Measurements from ENCODE around the gene TBC1D22A.
"Not testable (repeated sequence)": the region's sequence is repeated elsewhere in the genome, so short reads cannot be mapped to it uniquely, and the experiment has no call there.

Gene TBC1D22A

DNA sequence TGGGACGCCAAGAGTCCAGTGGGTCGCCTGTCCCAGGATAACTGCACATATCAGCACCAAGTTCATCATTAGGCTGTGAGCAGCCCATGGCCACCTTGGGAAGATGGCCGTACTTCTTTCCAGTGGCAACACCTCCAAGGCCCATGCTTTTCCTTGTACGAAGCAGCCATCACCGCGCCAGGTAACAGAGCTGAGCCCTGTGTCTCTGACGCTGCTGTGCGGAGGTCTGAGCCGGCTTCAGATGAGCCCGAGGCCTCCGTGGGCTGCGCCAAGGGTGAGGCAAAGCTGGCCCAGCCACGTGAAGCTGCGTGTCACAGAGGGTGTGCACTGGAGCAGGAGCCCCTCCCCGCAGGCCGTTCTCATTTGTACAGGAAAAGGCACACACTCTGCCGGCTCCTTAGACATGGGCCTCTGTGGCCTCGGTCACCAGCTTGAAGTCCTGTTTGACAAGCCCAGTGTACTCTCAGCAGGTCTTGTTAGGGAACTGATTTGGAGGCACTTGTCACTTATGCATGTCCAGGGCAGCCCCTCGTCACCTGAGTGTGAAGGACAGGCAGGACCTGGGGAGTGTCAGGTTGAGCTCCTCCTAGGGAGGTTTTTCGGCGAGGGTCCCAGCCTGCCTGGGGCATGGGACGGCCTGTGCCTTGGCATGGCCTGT is 401.5 kb downstream of the TBC1D22A start:
- H3K4me1 ChIP-seq (ENCODE audit: control insufficient read depth, insufficient read depth, low read length): no peaks in the 10 kb centered on the region
- H3K27me3 ChIP-seq (ENCODE audit: control insufficient read depth, insufficient read depth, low read length): no peaks in the 10 kb centered on the region
- H3K36me3 ChIP-seq (ENCODE audit: control insufficient read depth, insufficient read depth, low read length): no peaks in the 10 kb centered on the region
- H3K4me3 ChIP-seq (ENCODE audit: low read length): no peak overlapping the region
- H3K9me3 ChIP-seq (ENCODE audit: control insufficient read depth, low read length): no peaks in the 10 kb centered on the region
- no peak overlapping the region for H3K9ac ChIP-seq (ENCODE audit: low read length)

DNA sequence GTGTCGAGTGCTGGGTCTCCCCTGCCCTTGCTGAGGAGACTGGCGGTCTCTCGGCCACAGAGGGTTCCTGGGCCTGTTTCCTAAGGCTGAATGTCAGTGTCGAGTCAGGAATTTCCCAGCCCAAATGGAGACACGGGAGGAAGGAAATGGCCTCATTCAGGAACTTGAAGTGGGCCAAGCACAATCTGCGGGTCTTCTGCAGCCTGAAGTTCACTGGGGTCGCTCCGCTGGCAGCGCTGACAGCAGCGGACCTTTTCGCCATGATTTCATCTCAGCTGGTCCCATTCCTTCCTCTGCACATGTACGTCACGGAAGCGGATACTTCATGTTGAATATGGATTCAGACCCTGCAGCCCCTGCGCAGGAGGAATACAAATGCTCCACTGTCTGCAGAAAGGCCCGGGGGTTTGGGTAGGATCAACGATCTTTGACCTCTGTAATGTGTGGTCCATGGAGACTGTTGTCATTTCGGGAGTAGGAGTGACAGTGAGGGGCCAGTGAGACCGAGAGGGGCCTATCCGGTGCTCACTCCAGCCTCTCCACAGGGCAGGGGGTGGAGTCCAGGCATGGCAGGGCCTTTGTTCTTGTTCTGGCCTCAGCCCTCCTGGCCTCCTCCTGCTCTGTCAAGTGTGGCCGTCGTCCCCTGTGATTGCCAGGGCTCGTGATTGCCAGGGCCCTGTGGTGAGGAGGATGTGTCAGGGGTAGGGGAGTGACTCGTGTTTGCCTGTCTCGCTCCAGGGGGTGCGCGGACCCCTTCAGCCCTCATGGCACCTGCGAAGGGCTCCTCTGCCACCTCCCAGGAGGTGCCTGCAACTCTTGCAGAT is 402.3 kb downstream of the TBC1D22A start:
- H3K27me3 ChIP-seq (ENCODE audit: control insufficient read depth, insufficient read depth, low read length): no peaks in the 10 kb centered on the region
- no peaks in the 10 kb centered on the region for H3K36me3 ChIP-seq (ENCODE audit: control insufficient read depth, insufficient read depth, low read length)
- H3K4me3 ChIP-seq (ENCODE audit: low read length): no peak overlapping the region
- no peak overlapping the region for H3K9ac ChIP-seq (ENCODE audit: low read length)
- H3K9me3 ChIP-seq (ENCODE audit: control insufficient read depth, low read length): no peaks in the 10 kb centered on the region
- H3K4me1 ChIP-seq (ENCODE audit: control insufficient read depth, insufficient read depth, low read length): no peaks in the 10 kb centered on the region

- Histone ChIP-seq H3K4me3 (ENCODE audit: low read length) (no peak overlapping the region), H3K9ac (ENCODE audit: low read length) (no peak overlapping the region), H3K36me3 (ENCODE audit: control insufficient read depth, insufficient read depth, low read length) (no peaks in the 10 kb centered on the region), H3K27me3 (ENCODE audit: control insufficient read depth, insufficient read depth, low read length) (no peaks in the 10 kb centered on the region), H3K9me3 (ENCODE audit: control insufficient read depth, low read length) (no peaks in the 10 kb centered on the region), H3K4me1 (ENCODE audit: control insufficient read depth, insufficient read depth, low read length) (no peaks in the 10 kb centered on the region)
Observed at GRCh38 chr22:47165338-47166032, 403.0 kb downstream of the TBC1D22A start.

DNA sequence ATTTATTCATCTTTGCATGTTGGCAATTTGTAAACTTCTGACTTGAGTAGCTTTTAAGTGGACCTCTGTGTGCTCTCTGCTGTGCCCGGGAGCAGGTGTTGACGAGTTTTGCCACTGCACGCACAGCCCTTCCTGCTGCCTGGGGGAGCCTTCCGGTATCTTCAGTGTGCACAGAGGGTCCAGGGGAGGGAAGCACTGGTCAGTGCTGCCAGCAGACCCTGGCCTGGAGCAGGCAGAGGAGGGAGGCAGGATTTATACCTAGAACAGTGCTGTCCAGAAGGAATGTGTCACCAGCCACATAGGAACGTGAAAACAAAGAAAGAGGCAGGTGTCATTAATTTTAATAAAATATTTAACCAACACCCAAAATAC is 403.6 kb downstream of the TBC1D22A start:
- H3K27me3 ChIP-seq (ENCODE audit: control insufficient read depth, insufficient read depth, low read length): no peaks in the 10 kb centered on the region
- H3K9ac ChIP-seq (ENCODE audit: low read length): no peak overlapping the region
- H3K4me3 ChIP-seq (ENCODE audit: low read length): no peak overlapping the region
- H3K9me3 ChIP-seq (ENCODE audit: control insufficient read depth, low read length): no peaks in the 10 kb centered on the region
- H3K4me1 ChIP-seq (ENCODE audit: control insufficient read depth, insufficient read depth, low read length): no peaks in the 10 kb centered on the region
- no peaks in the 10 kb centered on the region for H3K36me3 ChIP-seq (ENCODE audit: control insufficient read depth, insufficient read depth, low read length)

GRCh38 chr22:47166446-47167016 is 404.1 kb downstream of the TBC1D22A start:
- Histone ChIP-seq H3K9me3 (ENCODE audit: control insufficient read depth, low read length) (no peaks in the 10 kb centered on the region), H3K9ac (ENCODE audit: low read length) (no peak overlapping the region), H3K36me3 (ENCODE audit: control insufficient read depth, insufficient read depth, low read length) (no peaks in the 10 kb centered on the region), H3K4me1 (ENCODE audit: control insufficient read depth, insufficient read depth, low read length) (no peaks in the 10 kb centered on the region), H3K27me3 (ENCODE audit: control insufficient read depth, insufficient read depth, low read length) (no peaks in the 10 kb centered on the region), H3K4me3 (ENCODE audit: low read length) (no peak overlapping the region)

DNA sequence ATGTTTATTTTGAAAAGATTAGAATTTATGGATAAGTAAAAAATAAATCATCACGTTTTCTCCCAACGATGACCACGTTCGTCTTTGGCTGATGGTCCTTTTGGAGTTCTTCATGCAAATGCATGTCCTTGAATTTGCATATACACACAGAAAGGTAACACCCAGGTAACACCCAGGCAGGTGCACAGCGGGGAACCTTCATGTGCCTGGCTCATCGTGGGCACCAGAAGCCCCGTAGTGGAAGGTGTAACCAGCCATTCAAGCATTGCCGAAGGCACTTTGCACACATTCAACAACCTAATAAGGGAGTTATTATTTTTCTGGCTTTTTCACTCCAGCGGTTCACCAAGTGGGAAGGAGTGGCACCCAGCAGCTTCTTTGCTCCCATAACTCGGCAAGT is 404.6 kb downstream of the TBC1D22A start:
- no peaks in the 10 kb centered on the region for H3K4me1 ChIP-seq (ENCODE audit: control insufficient read depth, insufficient read depth, low read length)
- H3K36me3 ChIP-seq (ENCODE audit: control insufficient read depth, insufficient read depth, low read length): no peaks in the 10 kb centered on the region
- no peaks in the 10 kb centered on the region for H3K27me3 ChIP-seq (ENCODE audit: control insufficient read depth, insufficient read depth, low read length)
- no peak overlapping the region for H3K9ac ChIP-seq (ENCODE audit: low read length)
- no peaks in the 10 kb centered on the region for H3K9me3 ChIP-seq (ENCODE audit: control insufficient read depth, low read length)
- no peak overlapping the region for H3K4me3 ChIP-seq (ENCODE audit: low read length)

DNA sequence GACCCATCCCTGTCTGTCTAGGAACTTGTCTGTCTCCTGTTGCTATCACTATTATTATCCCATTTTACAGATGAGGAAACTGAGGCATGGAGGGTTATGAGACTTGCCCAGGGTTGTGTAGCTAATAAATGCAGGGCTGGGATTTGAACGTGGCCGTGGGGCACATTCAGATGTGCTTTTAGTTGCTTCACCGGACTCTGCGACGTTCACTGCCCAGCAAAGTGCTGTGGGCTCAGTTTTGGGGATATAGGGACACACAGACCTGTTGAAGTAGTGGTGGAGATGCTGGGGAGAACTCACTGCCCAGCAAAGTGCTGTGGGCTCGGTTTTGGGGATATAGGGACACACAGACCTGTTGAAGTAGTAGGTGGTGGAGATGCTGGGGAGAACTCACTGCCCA is 405.5 kb downstream of the TBC1D22A start:
- H3K9me3 ChIP-seq (ENCODE audit: control insufficient read depth, low read length); H3K4me1 ChIP-seq (ENCODE audit: control insufficient read depth, insufficient read depth, low read length); H3K4me3 ChIP-seq (ENCODE audit: low read length); H3K27me3 ChIP-seq (ENCODE audit: control insufficient read depth, insufficient read depth, low read length); H3K9ac ChIP-seq (ENCODE audit: low read length); H3K36me3 ChIP-seq (ENCODE audit: control insufficient read depth, insufficient read depth, low read length): not testable (repeated sequence)

GRCh38 chr22:47168441-47168840 is 406.0 kb downstream of the TBC1D22A start:
- H3K9me3 ChIP-seq (ENCODE audit: control insufficient read depth, low read length): no peaks in the 10 kb centered on the region
- no peak overlapping the region for H3K9ac ChIP-seq (ENCODE audit: low read length)
- no peaks in the 10 kb centered on the region for H3K36me3 ChIP-seq (ENCODE audit: control insufficient read depth, insufficient read depth, low read length)

DNA sequence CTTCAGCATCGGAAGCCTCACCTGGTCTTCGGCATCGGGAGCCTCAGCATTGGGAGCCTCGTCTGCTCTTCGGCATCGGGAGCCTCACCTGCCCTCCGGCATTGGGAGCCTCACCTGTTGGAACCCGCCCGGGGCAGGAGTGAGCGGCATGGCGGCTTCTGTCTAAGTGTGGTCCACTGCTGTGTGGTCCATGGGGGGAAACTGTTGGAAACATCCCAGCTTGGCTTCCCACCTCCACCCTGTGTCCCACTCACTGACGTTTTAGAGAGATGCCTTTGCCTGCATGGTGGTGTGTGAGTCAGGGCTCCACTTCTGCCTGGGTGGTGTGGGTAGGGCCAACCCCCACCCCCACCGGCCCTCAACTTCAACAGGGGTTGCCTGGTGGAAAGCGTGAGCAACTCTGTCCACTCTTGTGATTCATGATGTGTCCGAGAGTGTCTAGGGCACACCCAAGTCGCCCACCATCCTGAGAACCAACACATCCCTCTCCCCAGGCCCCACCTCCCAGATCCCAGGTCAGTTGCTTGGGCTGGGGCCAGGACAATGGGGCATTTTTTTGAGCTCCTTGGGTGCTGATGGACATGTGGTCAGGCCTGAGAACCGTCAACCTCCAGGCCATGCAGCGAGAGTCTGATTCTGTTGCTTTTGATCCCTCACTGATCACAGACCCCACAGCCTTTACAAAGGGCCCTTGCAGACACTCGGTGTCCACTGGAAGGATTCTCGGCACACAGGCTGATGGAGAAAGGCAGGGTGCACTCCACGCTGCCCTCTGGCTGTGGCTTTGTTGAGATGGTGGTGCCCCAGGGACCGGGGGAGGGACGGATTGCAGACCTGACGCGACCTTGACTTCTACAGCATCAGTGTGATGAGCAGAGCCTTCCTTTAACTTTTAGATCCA is 406.7 kb downstream of the TBC1D22A start:
- Histone ChIP-seq H3K4me3 (ENCODE audit: low read length) (no peak overlapping the region), H3K9ac (ENCODE audit: low read length) (no peak overlapping the region), H3K27me3 (ENCODE audit: control insufficient read depth, insufficient read depth, low read length) (no peaks in the 10 kb centered on the region), H3K4me1 (ENCODE audit: control insufficient read depth, insufficient read depth, low read length) (no peaks in the 10 kb centered on the region), H3K9me3 (ENCODE audit: control insufficient read depth, low read length) (no peaks in the 10 kb centered on the region), H3K36me3 (ENCODE audit: control insufficient read depth, insufficient read depth, low read length) (no peaks in the 10 kb centered on the region)

More at GRCh38 chr22:47168441-47168840, 406.0 kb downstream of the TBC1D22A start:
- Histone ChIP-seq H3K4me3 (ENCODE audit: low read length) (no peak overlapping the region), H3K4me1 (ENCODE audit: control insufficient read depth, insufficient read depth, low read length) (no peaks in the 10 kb centered on the region), H3K27me3 (ENCODE audit: control insufficient read depth, insufficient read depth, low read length) (no peaks in the 10 kb centered on the region)

GRCh38 chr22:47169801-47170140 is 407.3 kb downstream of the TBC1D22A start:
- no peaks in the 10 kb centered on the region for H3K4me1 ChIP-seq (ENCODE audit: control insufficient read depth, insufficient read depth, low read length)
- H3K36me3 ChIP-seq (ENCODE audit: control insufficient read depth, insufficient read depth, low read length): no peaks in the 10 kb centered on the region
- H3K27me3 ChIP-seq (ENCODE audit: control insufficient read depth, insufficient read depth, low read length): no peaks in the 10 kb centered on the region
- no peaks in the 10 kb centered on the region for H3K9me3 ChIP-seq (ENCODE audit: control insufficient read depth, low read length)
- no peak overlapping the region for H3K4me3 ChIP-seq (ENCODE audit: low read length)
- H3K9ac ChIP-seq (ENCODE audit: low read length): no peak overlapping the region

GRCh38 chr22:47170511-47171440 is 408.3 kb downstream of the TBC1D22A start:
- H3K36me3 ChIP-seq (ENCODE audit: control insufficient read depth, insufficient read depth, low read length): not testable (repeated sequence)

More at GRCh38 chr22:47170511-47171440, 408.3 kb downstream of the TBC1D22A start:
- not testable (repeated sequence) for H3K9me3 ChIP-seq (ENCODE audit: control insufficient read depth, low read length); H3K27me3 ChIP-seq (ENCODE audit: control insufficient read depth, insufficient read depth, low read length); H3K9ac ChIP-seq (ENCODE audit: low read length); H3K4me1 ChIP-seq (ENCODE audit: control insufficient read depth, insufficient read depth, low read length); H3K4me3 ChIP-seq (ENCODE audit: low read length)
